Upper lobe of right lung (tissue), 1 donor: ENCODE measurements around the gene MLIP. TPM values are rescaled to one million over a fixed set of nuclear protein-coding genes. Genes with fewer than 3 reads are reported as not detected.

Source experiments
- ATAC-seq: fragments of 200-7000 bp; cut with Tn5 transposase; one replicate; pipeline ENCODE4 v1.9.1; 2020; ENCODE audit warnings: mild to moderate bottlenecking, moderate library complexity
- DNase-seq: peaks from one replicate; pipeline ENCODE4 v3.0.0-alpha.2; 2020
- H3K27ac ChIP-seq: fragments of 200-600 bp; one replicate; pipeline ENCODE4 v1.8.0; 2022
- H3K27me3 ChIP-seq: fragments of 200-600 bp; one replicate; pipeline ENCODE4 v1.8.0; 2022; ENCODE audit warnings: mild to moderate bottlenecking
- H3K36me3 ChIP-seq: fragments of 200-600 bp; one replicate; pipeline ENCODE4 v1.8.0; 2022
- H3K4me1 ChIP-seq: fragments of 200-600 bp; one replicate; pipeline ENCODE4 v1.8.0; 2022
- H3K4me3 ChIP-seq: fragments of 200-600 bp; one replicate; pipeline ENCODE4 v1.8.0; 2022; ENCODE audit warnings: mild to moderate bottlenecking
- H3K9me3 ChIP-seq: fragments of 200-600 bp; one replicate; pipeline ENCODE4 v1.8.0; 2022
- CTCF ChIP-seq: fragments of 200-600 bp; IDR thresholded peaks from one replicate; pipeline ENCODE4 v1.8.0; 2022; ENCODE audit warnings: antibody characterized with exemption
- intact Hi-C: fragments of 100-400 bp; cut with DNase I; formaldehyde crosslinking; loops from one replicate; pipeline ENCODE4 v1.11.0; 2022
- total RNA-seq: library from RNA; stranded (reverse); fragmentation: NEBNext Ultra II Directional; extraction: Animal tissue kit (Norgen Biotek cat#: 25700); gene quantifications from one replicate; pipeline ENCODE4 v1.2.1, GENCODE V29; 2021
- donor health status: DM: no; HTN: yes; CAD: no; lungs with severe emphysema.

Gene MLIP
- total RNA-seq, 1 donor from 2014 or later = 0.20 TPM

- H3K27me3 ChIP-seq = no peaks in the 10 kb centered on the region
- no peaks in the 10 kb centered on the region for H3K9me3 ChIP-seq
- DNase-seq = no peak
- no peaks in the 10 kb centered on the region for H3K36me3 ChIP-seq
- ATAC-seq = no peak
- no peak for TF ChIP-seq CTCF
- H3K4me3 ChIP-seq = no peak overlapping the region
- no peak overlapping the region for H3K27ac ChIP-seq
- H3K4me1 ChIP-seq = no peaks in the 10 kb centered on the region
- intact Hi-C loops = no loop called here
Observed at GRCh38 chr6:54156650-54157250, 45.5 kb downstream of the MLIP start.

GRCh38 chr6:54157405-54157804 is 46.2 kb downstream of the MLIP start:
- Histone ChIP-seq H3K4me1 (no peaks in the 10 kb centered on the region), H3K27me3 (no peaks in the 10 kb centered on the region), H3K9me3 (no peaks in the 10 kb centered on the region), H3K27ac (no peak overlapping the region), H3K36me3 (no peaks in the 10 kb centered on the region), H3K4me3 (no peak overlapping the region)
- no peak for ATAC-seq
- no peak for DNase-seq
- intact Hi-C loops = no loop called here
- TF ChIP-seq CTCF = no peak

GRCh38 chr6:54173089-54173488 is 61.8 kb downstream of the MLIP start:
- no peak for ATAC-seq
- no peaks in the 10 kb centered on the region for H3K9me3 ChIP-seq
- no peak for DNase-seq
- H3K27me3 ChIP-seq = no peaks in the 10 kb centered on the region
- H3K4me1 ChIP-seq = no peaks in the 10 kb centered on the region
- H3K27ac ChIP-seq = no peak overlapping the region
- TF ChIP-seq CTCF = no peak
- H3K36me3 ChIP-seq = no peaks in the 10 kb centered on the region
- no peak overlapping the region for H3K4me3 ChIP-seq
- intact Hi-C loops = no loop called here

- Histone ChIP-seq H3K4me1 (no peaks in the 10 kb centered on the region), H3K27me3 (no peaks in the 10 kb centered on the region), H3K9me3 (no peaks in the 10 kb centered on the region), H3K4me3 (no peak overlapping the region), H3K36me3 (no peaks in the 10 kb centered on the region), H3K27ac (no peak overlapping the region)
- intact Hi-C loops = no loop called here
- TF ChIP-seq CTCF = no peak
- ATAC-seq (no peak), DNase-seq (no peak)
Observed at GRCh38 chr6:54179152-54179551, 67.9 kb downstream of the MLIP start.

- no peaks in the 10 kb centered on the region for H3K4me1 ChIP-seq
- H3K4me3 ChIP-seq = no peak overlapping the region
- H3K9me3 ChIP-seq = no peaks in the 10 kb centered on the region
- H3K27me3 ChIP-seq = no peaks in the 10 kb centered on the region
- intact Hi-C loops = no loop called here
- no peak overlapping the region for H3K27ac ChIP-seq
- TF ChIP-seq CTCF = no peak
- H3K36me3 ChIP-seq = no peaks in the 10 kb centered on the region
- DNase-seq (no peak), ATAC-seq (no peak)
Observed at GRCh38 chr6:54183616-54184015, 72.4 kb downstream of the MLIP start.

GRCh38 chr6:54185885-54186284 is 74.6 kb downstream of the MLIP start:
- H3K36me3 ChIP-seq = no peaks in the 10 kb centered on the region
- ATAC-seq = no peak
- no peak overlapping the region for H3K27ac ChIP-seq
- H3K9me3 ChIP-seq = no peaks in the 10 kb centered on the region
- H3K27me3 ChIP-seq = no peaks in the 10 kb centered on the region
- H3K4me1 ChIP-seq = no peaks in the 10 kb centered on the region
- no peak for TF ChIP-seq CTCF
- H3K4me3 ChIP-seq = no peak overlapping the region
- intact Hi-C loops = no loop called here
- DNase-seq = no peak
